Immature natural killer cell (primary cell): Measurements from ENCODE around the gene PDCD10. TPM values are rescaled to one million over a fixed set of nuclear protein-coding genes. Genes with fewer than 3 reads are reported as not detected.

Experiments
- DNase-seq, 3 donors: peaks; one replicate each; pipeline ENCODE4 v3.0.0; 2022; ENCODE audit warnings: mixed read lengths in 1 of 3
- H3K27ac Mint-ChIP-seq, 6 donors: one replicate each; pipeline ENCODE4 v1.8.0; 2020; ENCODE audit warnings: mixed read lengths in 6 of 6, mild to moderate bottlenecking in 5 of 6, inconsistent platforms in 4 of 6, moderate library complexity in 3 of 6
- H3K27me3 Mint-ChIP-seq, 3 donors: one replicate each; pipeline ENCODE4 v1.8.0; 2020 to 2021; ENCODE audit warnings: low read depth in 3 of 3, mild to moderate bottlenecking in 3 of 3, mixed read lengths in 3 of 3, moderate library complexity in 3 of 3, inconsistent platforms in 1 of 3
- H3K36me3 Mint-ChIP-seq, 3 donors: one replicate each; pipeline ENCODE4 v1.8.0; 2020; ENCODE audit warnings: mixed read lengths in 3 of 3, inconsistent platforms in 2 of 3, mild to moderate bottlenecking in 2 of 3
- H3K4me1 Mint-ChIP-seq, 2 donors: one replicate each; pipeline ENCODE4 v1.8.0; 2020; ENCODE audit warnings: inconsistent platforms in 2 of 2, mild to moderate bottlenecking in 2 of 2, mixed read lengths in 2 of 2, moderate library complexity in 1 of 2
- H3K4me3 Mint-ChIP-seq, 5 donors: one replicate each; pipeline ENCODE4 v1.8.0; 2020; ENCODE audit warnings: mild to moderate bottlenecking in 5 of 5, mixed read lengths in 5 of 5, inconsistent platforms in 3 of 5, moderate library complexity in 3 of 5
- H3K9me3 Mint-ChIP-seq, 6 donors: one replicate each; pipeline ENCODE4 v1.8.0; 2020; ENCODE audit warnings: mild to moderate bottlenecking in 6 of 6, mixed read lengths in 6 of 6, inconsistent platforms in 4 of 6, moderate library complexity in 3 of 6
- polyA plus RNA-seq, 3 donors: library from polyadenylated mRNA; unstranded; fragments of 300-500 nt; fragmentation: Illumina TruSeq; gene quantifications; one replicate each; pipeline ENCODE4 v1.2.3, GENCODE V29; 2021

The PDCD10 gene
- polyA plus RNA-seq, 3 donors from 2014 or later: 93.4 to 126 (median 106) TPM

DNA sequence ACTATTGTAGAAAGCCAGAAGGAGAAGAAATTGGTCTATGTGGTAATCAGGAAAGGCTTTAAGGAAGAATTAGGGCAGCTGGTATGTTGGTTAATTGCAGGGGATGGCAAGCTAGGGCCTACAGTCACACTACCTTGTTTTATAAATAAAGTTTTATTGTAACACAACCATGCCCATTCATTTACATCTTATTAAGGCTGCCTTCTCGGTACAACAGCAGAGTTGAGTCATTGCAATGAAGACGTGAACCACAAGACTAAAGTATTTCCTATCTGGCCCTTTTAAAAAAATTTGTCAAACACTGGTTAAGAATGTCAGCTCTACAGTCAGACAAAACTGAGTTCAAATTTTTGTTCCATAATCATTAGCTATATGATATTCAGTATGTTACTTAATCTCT lies 9.1 kb upstream of the PDCD10 start:
- Mint-ChIP-seq H3K27me3 (peaks cover 0 to 2% (median 0%) of the 10 kb centered on the region in 3 donors), H3K9me3 (no peaks in the 10 kb centered on the region), H3K4me1 (no peaks in the 10 kb centered on the region), H3K27ac (no peak overlapping the region), H3K4me3 (no peak overlapping the region), H3K36me3 (no peaks in the 10 kb centered on the region)
- DNase-seq: no peak

DNA sequence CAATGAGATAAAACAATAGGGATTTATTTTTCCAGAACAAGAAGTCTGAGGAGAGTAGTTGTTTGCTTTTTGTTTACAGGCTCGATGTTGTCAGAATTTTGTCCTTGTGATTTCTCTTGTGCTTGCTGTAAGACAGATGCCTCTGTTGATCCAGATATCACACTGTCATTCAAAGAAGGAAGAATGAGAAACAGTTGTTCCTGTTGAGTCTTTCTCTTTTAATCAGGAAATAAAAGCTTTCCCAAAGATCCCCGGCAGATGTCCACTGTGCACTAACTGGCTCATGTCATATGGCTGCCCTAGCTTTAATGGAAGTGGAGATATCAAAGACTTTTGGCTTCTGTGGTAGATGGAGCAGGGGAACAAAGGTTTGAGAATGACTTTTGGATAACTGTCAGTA lies 7.6 kb upstream of the PDCD10 start:
- Mint-ChIP-seq H3K27me3 (peaks cover 0 to 2% (median 0%) of the 10 kb centered on the region in 3 donors), H3K9me3 (no peaks in the 10 kb centered on the region), H3K4me1 (peaks cover 0 to under 1% of the 10 kb centered on the region in 2 donors), H3K27ac (no peak overlapping the region), H3K36me3 (no peaks in the 10 kb centered on the region), H3K4me3 (no peak overlapping the region)
- no peak for DNase-seq

DNA sequence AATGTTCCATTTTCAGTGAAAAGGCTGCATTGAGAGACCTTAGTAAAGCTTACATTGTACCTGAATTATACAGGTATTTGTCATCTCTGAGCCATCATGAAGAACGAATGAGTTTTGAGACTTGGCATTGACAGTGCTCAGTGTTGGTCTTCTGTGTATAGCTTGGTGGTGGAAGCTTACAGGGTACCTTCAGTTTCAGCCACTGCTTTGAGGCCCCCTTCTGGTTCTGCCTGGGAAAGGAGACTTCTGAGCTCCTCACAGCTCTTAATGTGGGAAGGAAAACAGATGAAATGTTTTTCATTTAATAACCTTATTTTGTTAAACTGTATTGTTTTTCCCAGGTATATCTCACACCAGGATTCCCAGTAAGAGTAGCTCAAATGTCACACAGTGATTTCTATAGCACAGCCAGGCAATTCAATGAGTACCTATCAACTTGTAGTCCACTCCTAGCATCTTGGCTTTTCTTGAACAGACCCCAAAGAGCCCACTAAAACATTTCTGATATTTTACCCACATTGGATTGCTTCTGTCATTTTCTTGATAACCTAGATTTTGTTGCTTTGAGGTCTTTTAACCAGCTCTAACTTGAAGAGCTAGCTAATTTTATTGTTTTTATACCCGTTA lies 6.4 kb upstream of the PDCD10 start:
- H3K27ac Mint-ChIP-seq: no peak overlapping the region
- DNase-seq: peak in 2 of 3 donors; percentile 3 to 20
- H3K36me3 Mint-ChIP-seq: no peaks in the 10 kb centered on the region
- no peaks in the 10 kb centered on the region for H3K27me3 Mint-ChIP-seq
- H3K4me1 Mint-ChIP-seq: peaks cover 0 to 4% of the 10 kb centered on the region in 2 donors
- no peaks in the 10 kb centered on the region for H3K9me3 Mint-ChIP-seq
- no peak overlapping the region for H3K4me3 Mint-ChIP-seq

DNA sequence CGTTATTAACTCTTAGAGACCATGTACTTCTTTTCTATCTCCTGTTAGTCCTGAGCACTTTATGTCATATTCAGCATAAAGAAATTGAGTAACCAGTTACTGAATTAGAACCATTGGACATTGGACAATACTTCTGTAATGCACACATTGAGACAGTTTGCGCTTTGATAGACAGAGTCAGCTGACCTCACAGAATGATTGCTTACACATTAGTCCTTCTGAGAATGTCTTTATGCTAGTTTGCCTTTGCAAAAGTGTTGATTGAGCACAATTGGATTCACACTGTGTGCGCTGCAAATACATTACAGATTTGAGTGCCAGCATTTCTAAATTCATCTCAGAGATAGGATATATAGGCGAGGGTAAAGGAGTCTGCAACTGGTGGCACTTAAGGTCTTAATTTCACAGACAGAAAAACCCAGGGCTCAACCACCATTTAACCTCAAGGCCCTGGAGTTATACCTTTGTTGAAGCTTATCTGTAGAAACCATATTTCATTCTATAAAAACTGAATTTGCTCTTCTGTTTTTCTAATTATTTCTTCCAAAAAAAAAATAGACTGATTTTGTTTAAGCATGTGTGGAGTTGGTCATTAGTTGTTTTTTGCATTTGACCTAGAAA lies 4.6 kb upstream of the PDCD10 start:
- H3K4me3 Mint-ChIP-seq: no peak overlapping the region
- H3K27ac Mint-ChIP-seq: no peak overlapping the region
- H3K27me3 Mint-ChIP-seq: no peaks in the 10 kb centered on the region
- no peak for DNase-seq
- H3K36me3 Mint-ChIP-seq: no peaks in the 10 kb centered on the region
- H3K4me1 Mint-ChIP-seq: peaks cover 0 to 4% of the 10 kb centered on the region in 2 donors
- no peaks in the 10 kb centered on the region for H3K9me3 Mint-ChIP-seq

GRCh38 chr3:167738037-167738436 lies 3.3 kb upstream of the PDCD10 start:
- DNase-seq: no peak
- peaks cover 0 to 4% of the 10 kb centered on the region in 2 donors for H3K4me1 Mint-ChIP-seq
- H3K27ac Mint-ChIP-seq: peak overlapping the region in 3 of 6 donors; percentile 1 to 43 (median 4)
- no peaks in the 10 kb centered on the region for H3K9me3 Mint-ChIP-seq
- no peaks in the 10 kb centered on the region for H3K27me3 Mint-ChIP-seq
- H3K4me3 Mint-ChIP-seq: no peak overlapping the region
- no peaks in the 10 kb centered on the region for H3K36me3 Mint-ChIP-seq

GRCh38 chr3:167736997-167737396 lies 2.3 kb upstream of the PDCD10 start:
- peaks cover 0 to 4% of the 10 kb centered on the region in 2 donors for H3K4me1 Mint-ChIP-seq
- no peaks in the 10 kb centered on the region for H3K27me3 Mint-ChIP-seq
- no peaks in the 10 kb centered on the region for H3K9me3 Mint-ChIP-seq
- H3K4me3 Mint-ChIP-seq: peak overlapping the region in 2 of 5 donors; percentile 8 to 27
- no peak for DNase-seq
- H3K36me3 Mint-ChIP-seq: no peaks in the 10 kb centered on the region
- peak overlapping the region in 2 of 6 donors; percentile 10 to 17 for H3K27ac Mint-ChIP-seq

DNA sequence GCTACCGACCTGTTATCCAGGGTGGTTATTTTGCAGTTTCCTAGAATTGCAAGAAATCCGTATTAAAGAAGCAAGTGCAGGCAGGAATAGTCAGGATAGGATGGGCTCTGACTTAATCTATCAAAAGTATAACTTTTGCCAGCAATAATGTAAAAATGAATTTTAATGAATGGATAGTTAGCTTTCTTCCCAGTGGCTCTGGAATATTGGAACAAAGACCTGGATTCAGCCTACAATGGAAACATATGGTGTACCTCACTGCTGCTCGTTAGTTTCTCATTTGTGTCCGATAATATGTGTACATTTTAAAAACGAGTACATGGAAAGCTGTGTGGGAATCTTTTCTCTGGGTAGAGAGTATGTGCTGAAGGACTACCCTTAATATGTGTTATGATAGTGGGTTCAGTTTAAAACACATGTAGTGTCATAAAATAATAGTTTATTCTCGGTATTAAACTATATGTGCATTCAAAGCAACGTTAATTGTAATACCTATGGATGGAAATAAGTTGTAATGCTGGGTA lies 1.6 kb upstream of the PDCD10 start:
- no peak overlapping the region for H3K4me3 Mint-ChIP-seq
- peak overlapping the region in 1 of 6 donors; percentile 36 for H3K27ac Mint-ChIP-seq
- no peaks in the 10 kb centered on the region for H3K9me3 Mint-ChIP-seq
- H3K36me3 Mint-ChIP-seq: no peaks in the 10 kb centered on the region
- H3K27me3 Mint-ChIP-seq: no peaks in the 10 kb centered on the region
- no peak for DNase-seq
- peaks cover 0 to 8% of the 10 kb centered on the region in 2 donors for H3K4me1 Mint-ChIP-seq

- Mint-ChIP-seq H3K4me3 (no peak within 1 kb of the TSS), H3K27ac (peak within 1 kb of the TSS in 1 of 6 donors; percentile 36), H3K27me3 (no peaks in the 10 kb centered on the region), H3K9me3 (no peaks in the 10 kb centered on the region), H3K36me3 (no peaks in the 10 kb centered on the region), H3K4me1 (peaks cover 0 to 8% of the 10 kb centered on the region in 2 donors)
- peak; percentile 72 to 74 (median 73) for DNase-seq
These were observed 794 bp upstream of the PDCD10 start, which contains the start of gene SERPINI1 for GRCh38 chr3:167735233-167736138. Gene SERPINI1, plus strand, starts transcription at chr3:167735721. Its CDS starts 53,408 bp downstream, at chr3:167789129.

DNA sequence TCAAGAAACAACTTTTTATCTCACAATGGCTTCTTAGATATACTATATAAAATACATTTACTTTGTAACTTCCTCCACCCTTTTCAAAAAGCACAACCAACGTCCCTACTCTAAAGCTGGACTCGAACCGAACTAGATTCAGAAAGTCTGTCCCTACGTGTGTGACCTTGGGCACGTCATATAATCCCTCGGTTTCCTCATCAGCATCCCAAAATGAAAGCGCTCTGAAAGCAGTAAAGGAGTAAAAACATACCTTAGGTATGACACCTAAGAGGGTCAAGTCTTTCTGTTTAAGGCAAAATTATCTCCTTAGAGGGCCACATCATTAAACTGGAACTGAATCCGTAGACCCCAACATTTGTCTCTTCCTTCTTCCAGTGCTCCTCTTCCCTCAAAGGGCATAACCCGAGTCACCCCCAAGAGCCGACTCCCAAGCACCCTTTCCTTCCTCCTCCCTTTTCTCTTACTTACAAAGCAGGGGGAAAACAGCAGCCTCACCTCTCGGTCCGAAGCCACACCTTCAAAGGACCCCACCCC lies 663 bp downstream of the PDCD10 start:
- H3K36me3 Mint-ChIP-seq: no peaks in the 10 kb centered on the region
- peaks cover 8 to 12% of the 10 kb centered on the region in 2 donors for H3K4me1 Mint-ChIP-seq
- H3K9me3 Mint-ChIP-seq: no peaks in the 10 kb centered on the region
- H3K27me3 Mint-ChIP-seq: no peaks in the 10 kb centered on the region
- DNase-seq: no peak
- H3K27ac Mint-ChIP-seq: no peak overlapping the region
- no peak overlapping the region for H3K4me3 Mint-ChIP-seq

DNA sequence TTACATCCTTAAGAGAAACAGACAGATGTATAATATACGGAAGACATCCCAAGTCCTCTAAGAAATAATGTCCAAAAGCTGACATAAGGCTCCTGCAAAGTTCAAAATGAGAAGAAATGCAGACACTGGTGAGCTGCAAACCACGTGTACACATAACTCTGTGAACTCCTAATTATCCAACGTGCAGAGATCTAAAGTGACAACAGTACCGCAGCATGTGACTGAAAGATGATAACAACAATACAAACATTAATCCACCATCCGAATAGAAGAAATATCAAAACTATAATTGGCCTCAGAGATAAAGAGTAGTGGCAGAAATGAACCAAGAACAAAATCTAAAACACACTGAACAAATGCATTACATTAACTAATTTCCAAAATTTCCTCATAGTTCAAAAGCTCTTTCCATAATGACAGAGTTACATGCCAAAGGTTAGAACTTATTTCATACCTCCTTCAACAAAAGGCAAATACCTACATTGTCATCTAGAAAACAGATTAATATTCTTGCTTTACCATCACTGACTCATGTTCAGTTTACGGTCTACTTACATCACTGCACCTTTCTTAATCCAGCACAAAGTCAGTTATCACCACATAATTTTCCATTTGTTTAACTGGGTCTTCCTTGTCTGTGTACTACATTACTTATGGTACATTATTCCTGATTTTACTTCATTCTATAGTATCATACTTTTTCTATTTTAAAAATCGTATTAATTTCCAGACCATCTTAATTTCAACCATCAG lies 2.2 kb downstream of the PDCD10 start:
- DNase-seq: no peak
- H3K36me3 Mint-ChIP-seq: no peaks in the 10 kb centered on the region
- H3K4me1 Mint-ChIP-seq: peaks cover 20 to 24% of the 10 kb centered on the region in 2 donors
- peak overlapping the region in 3 of 6 donors; percentile 0 to 56 (median 34) for H3K27ac Mint-ChIP-seq
- no peaks in the 10 kb centered on the region for H3K9me3 Mint-ChIP-seq
- H3K27me3 Mint-ChIP-seq: no peaks in the 10 kb centered on the region
- H3K4me3 Mint-ChIP-seq: peak overlapping the region in 3 of 5 donors; percentile 0 to 17 (median 13)

GRCh38 chr3:167731393-167731792 lies 3.3 kb downstream of the PDCD10 start:
- H3K4me3 Mint-ChIP-seq: peak overlapping the region in 2 of 5 donors; percentile 4 to 15
- DNase-seq: no peak
- H3K27ac Mint-ChIP-seq: no peak overlapping the region
- H3K36me3 Mint-ChIP-seq: no peaks in the 10 kb centered on the region
- H3K9me3 Mint-ChIP-seq: no peaks in the 10 kb centered on the region
- no peaks in the 10 kb centered on the region for H3K27me3 Mint-ChIP-seq
- peaks cover 26 to 35% of the 10 kb centered on the region in 2 donors for H3K4me1 Mint-ChIP-seq

DNA sequence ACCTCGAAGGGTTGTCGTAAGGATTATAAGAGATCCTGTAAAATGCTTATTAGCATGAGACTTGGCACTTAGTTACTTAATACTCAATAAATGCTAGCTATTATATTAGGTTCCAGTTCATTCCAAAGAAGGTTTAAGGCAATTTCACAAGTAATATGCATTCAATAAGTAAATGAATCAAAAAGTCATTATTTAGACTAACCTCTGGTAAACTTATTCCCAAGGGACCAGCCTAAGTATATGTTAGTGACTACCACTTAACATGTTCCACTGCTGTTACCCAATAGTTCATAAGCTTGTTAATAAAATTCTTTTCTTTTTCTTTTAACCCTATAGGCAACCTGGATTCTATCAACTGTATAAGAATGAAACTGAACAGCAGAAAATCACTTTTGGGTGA lies 5.1 kb downstream of the PDCD10 start:
- Mint-ChIP-seq H3K36me3 (no peaks in the 10 kb centered on the region), H3K4me1 (peaks cover 32 to 50% of the 10 kb centered on the region in 2 donors), H3K4me3 (no peak overlapping the region), H3K9me3 (no peaks in the 10 kb centered on the region), H3K27ac (no peak overlapping the region), H3K27me3 (no peaks in the 10 kb centered on the region)
- DNase-seq: no peak
